ENCODE measurements around the gene PMIS2. TPM values are rescaled to one million over a fixed set of nuclear protein-coding genes. Genes with fewer than 3 reads are reported as not detected.
A peak's percentile ranks its signal among the peaks of the same experiment; 100 is the strongest.

PMIS2 gene
- polyA plus RNA-seq, 3 donors = not detected

DNA sequence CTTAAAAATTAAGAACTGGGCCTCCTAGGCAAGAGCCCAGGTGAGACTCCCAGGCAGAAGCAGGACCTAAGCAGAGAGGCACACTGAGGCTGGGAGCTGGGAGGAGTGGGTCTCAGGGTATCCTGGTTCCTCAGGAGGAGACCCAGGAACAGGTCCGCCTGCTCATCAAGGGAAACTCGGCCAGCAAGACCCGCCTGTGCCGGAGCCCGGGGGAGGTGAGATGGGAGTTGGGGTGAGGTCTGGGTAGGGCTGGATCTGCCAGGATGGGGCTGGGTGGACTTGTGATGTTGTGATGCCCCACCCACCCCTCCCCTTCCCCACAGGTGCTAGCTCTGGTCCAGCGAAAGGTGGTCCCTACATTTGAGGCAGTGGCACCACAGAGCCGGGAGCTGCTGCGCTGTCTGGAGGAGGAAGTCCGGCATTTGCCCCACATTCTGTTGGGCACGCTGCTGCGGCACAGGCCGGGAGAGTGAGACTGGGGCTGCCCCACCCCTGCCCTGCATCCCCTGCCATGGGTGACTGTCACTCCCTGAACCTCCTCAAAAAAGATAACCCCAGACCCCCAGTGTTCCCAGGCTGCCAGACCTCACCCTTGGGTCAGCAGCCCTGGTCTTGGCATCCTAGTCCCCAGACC, 33.4 kb downstream of the PMIS2 start:
- H3K4me2 ChIP-seq (replicated peaks; ENCODE audit: extremely low read depth, low read length, poor library complexity, severe bottlenecking) = no peak overlapping the region
- no peak overlapping the region for H3K4me3 Mint-ChIP-seq
- H3K27me3 ChIP-seq (ENCODE audit: control insufficient read depth in 2 of 2, insufficient read depth in 2 of 2, low read length in 2 of 2) = no peaks in the 10 kb centered on the region
- intact Hi-C loops (cut with micrococcal nuclease) = no loop called here
- H3K9me3 ChIP-seq (replicated peaks in 1 of 2; ENCODE audit: control insufficient read depth in 1 of 2, insufficient read depth in 1 of 2, low read length in 2 of 2) = no peaks in the 10 kb centered on the region
- no peaks in the 10 kb centered on the region for H4K20me1 ChIP-seq (ENCODE audit: insufficient read depth, low read length)
- peak overlapping the region in 1 of 7 donors; percentile 50 for H3K27ac Mint-ChIP-seq
- H3K27me3 Mint-ChIP-seq (ENCODE audit: low read depth in 3 of 3) = peaks cover 0 to 3% (median 1%) of the 10 kb centered on the region in 3 donors
- H3K36me3 ChIP-seq (replicated peaks in 1 of 2; ENCODE audit: control insufficient read depth in 1 of 2, insufficient read depth in 2 of 2, low read length in 2 of 2) = peaks cover 8 to 20% of the 10 kb centered on the region in 2 donors
- no peak for DNase-seq
- no peaks in the 10 kb centered on the region for H3K79me2 ChIP-seq (ENCODE audit: insufficient read depth, low read length)
- H3K9ac ChIP-seq (ENCODE audit: insufficient read depth, low read length, poor library complexity, severe bottlenecking) = no peak overlapping the region
- peaks cover 18 to 34% of the 10 kb centered on the region in 2 donors for H3K36me3 Mint-ChIP-seq
- 97% methylated on average over 8 of the region's 12 CpGs for WGBS (ENCODE audit: insufficient coverage)
- H3K4me1 ChIP-seq (ENCODE audit: control insufficient read depth in 1 of 2, insufficient read depth in 2 of 2, low read length in 2 of 2) = no peaks in the 10 kb centered on the region
- peaks cover 0 to 1% (median 0%) of the 10 kb centered on the region in 7 donors for H3K9me3 Mint-ChIP-seq
- no peaks in the 10 kb centered on the region for H3K4me1 Mint-ChIP-seq
- no peak overlapping the region for H2AFZ ChIP-seq (ENCODE audit: insufficient read depth, low read depth, low read length, poor library complexity, severe bottlenecking)
- no peak overlapping the region for H3K27ac ChIP-seq (ENCODE audit: low read depth in 1 of 2, low read length in 2 of 2)
- H3K4me3 ChIP-seq (replicated peaks in 1 of 3; ENCODE audit: low read depth in 2 of 3, low read length in 3 of 3) = no peak overlapping the region
- TF ChIP-seq, protein P1, sequence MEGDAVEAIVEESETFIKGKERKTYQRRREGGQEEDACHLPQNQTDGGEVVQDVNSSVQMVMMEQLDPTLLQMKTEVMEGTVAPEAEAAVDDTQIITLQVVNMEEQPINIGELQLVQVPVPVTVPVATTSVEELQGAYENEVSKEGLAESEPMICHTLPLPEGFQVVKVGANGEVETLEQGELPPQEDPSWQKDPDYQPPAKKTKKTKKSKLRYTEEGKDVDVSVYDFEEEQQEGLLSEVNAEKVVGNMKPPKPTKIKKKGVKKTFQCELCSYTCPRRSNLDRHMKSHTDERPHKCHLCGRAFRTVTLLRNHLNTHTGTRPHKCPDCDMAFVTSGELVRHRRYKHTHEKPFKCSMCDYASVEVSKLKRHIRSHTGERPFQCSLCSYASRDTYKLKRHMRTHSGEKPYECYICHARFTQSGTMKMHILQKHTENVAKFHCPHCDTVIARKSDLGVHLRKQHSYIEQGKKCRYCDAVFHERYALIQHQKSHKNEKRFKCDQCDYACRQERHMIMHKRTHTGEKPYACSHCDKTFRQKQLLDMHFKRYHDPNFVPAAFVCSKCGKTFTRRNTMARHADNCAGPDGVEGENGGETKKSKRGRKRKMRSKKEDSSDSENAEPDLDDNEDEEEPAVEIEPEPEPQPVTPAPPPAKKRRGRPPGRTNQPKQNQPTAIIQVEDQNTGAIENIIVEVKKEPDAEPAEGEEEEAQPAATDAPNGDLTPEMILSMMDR (IDR thresholded peaks at IDR 0.05) = no peak

DNA sequence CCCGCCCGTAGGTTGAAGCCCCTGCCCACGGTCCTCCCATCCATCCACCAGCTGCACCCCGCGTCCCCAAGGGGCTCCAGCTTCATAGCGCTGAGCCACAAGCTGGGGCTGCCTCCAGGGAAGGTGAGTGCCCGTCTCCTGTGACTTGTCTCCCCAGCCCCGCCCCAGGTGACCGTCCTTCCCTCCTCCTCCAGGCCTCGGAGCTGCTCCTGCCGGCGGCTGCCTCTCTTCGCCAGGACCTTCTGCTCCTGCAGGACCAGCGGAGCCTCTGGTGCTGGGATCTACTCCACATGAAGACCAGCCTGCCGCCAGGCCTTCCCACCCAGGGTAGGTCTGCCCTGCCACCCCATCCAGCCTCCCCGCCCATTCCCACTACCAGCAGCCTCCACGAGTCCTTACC, 34.0 kb downstream of the PMIS2 start:
- H3K9me3 Mint-ChIP-seq = peaks cover 0 to 1% (median 0%) of the 10 kb centered on the region in 7 donors
- Histone ChIP-seq H3K4me3 (replicated peaks in 1 of 3; ENCODE audit: low read depth in 2 of 3, low read length in 3 of 3) (no peak overlapping the region), H3K27me3 (ENCODE audit: control insufficient read depth in 2 of 2, insufficient read depth in 2 of 2, low read length in 2 of 2) (no peaks in the 10 kb centered on the region), H3K9ac (ENCODE audit: insufficient read depth, low read length, poor library complexity, severe bottlenecking) (no peak overlapping the region), H3K36me3 (replicated peaks in 1 of 2; ENCODE audit: control insufficient read depth in 1 of 2, insufficient read depth in 2 of 2, low read length in 2 of 2) (peaks cover 8 to 20% of the 10 kb centered on the region in 2 donors), H3K4me2 (replicated peaks; ENCODE audit: extremely low read depth, low read length, poor library complexity, severe bottlenecking) (no peak overlapping the region), H3K9me3 (replicated peaks in 1 of 2; ENCODE audit: control insufficient read depth in 1 of 2, insufficient read depth in 1 of 2, low read length in 2 of 2) (no peaks in the 10 kb centered on the region), H3K79me2 (ENCODE audit: insufficient read depth, low read length) (no peaks in the 10 kb centered on the region), H4K20me1 (ENCODE audit: insufficient read depth, low read length) (no peaks in the 10 kb centered on the region), H3K27ac (ENCODE audit: low read depth in 1 of 2, low read length in 2 of 2) (no peak overlapping the region), H3K4me1 (ENCODE audit: control insufficient read depth in 1 of 2, insufficient read depth in 2 of 2, low read length in 2 of 2) (no peaks in the 10 kb centered on the region), H2AFZ (ENCODE audit: insufficient read depth, low read depth, low read length, poor library complexity, severe bottlenecking) (no peak overlapping the region)
- H3K4me1 Mint-ChIP-seq = no peaks in the 10 kb centered on the region
- no peak overlapping the region for H3K4me3 Mint-ChIP-seq
- intact Hi-C loops (cut with micrococcal nuclease) = no loop called here
- WGBS (ENCODE audit: insufficient coverage) = 97% methylated on average over 6 of the region's 17 CpGs
- TF ChIP-seq, protein P1 (IDR thresholded peaks at IDR 0.05) = no peak
- H3K36me3 Mint-ChIP-seq = peaks cover 15 to 32% of the 10 kb centered on the region in 2 donors
- peak overlapping the region in 1 of 7 donors; percentile 37 for H3K27ac Mint-ChIP-seq
- no peak for DNase-seq
- peaks cover 0 to 3% (median 1%) of the 10 kb centered on the region in 3 donors for H3K27me3 Mint-ChIP-seq (ENCODE audit: low read depth in 3 of 3)

Data from CD14-positive monocyte (primary cell).